CD4-positive, CD25-positive, alpha-beta regulatory T cell (primary cell): ENCODE data around the gene CERT1. TPM values are rescaled to one million over a fixed set of nuclear protein-coding genes. Genes with fewer than 3 reads are reported as not detected.
A peak's percentile ranks its signal among the peaks of the same experiment; 100 is the strongest.
"Not testable (repeated sequence)": the region's sequence is repeated elsewhere in the genome, so short reads cannot be mapped to it uniquely, and the experiment has no call there.

ENCODE experiments used
- ATAC-seq, 2 donors: fragments of 150-1000 bp; cut with Tn5 transposase; one replicate each; pipeline ENCODE4 v1.10.0; 2021; ENCODE audit warnings: low read depth in 2 of 2, moderate number of reproducible peaks in 2 of 2, moderate library complexity in 1 of 2
- DNase-seq, 3 donors: peaks; one replicate each; pipeline versions ENCODE4 v3.0.0 to v3.0.0-alpha.2; 2012 to 2022; ENCODE audit warnings: mixed read lengths in 1 of 3
- H3K27ac ChIP-seq: one replicate; pipeline ENCODE4 v1.7.0; 2013; ENCODE audit warnings: mild to moderate bottlenecking, low read length; ENCODE audit not compliant: insufficient read depth, poor library complexity, severe bottlenecking
- H3K27me3 ChIP-seq: one replicate; pipeline ENCODE4 v1.7.0; 2013; ENCODE audit warnings: low read length; ENCODE audit not compliant: control insufficient read depth, insufficient read depth
- H3K36me3 ChIP-seq: one replicate; pipeline ENCODE4 v1.7.0; 2013; ENCODE audit warnings: mild to moderate bottlenecking, low read length, moderate library complexity; ENCODE audit not compliant: control insufficient read depth, insufficient read depth
- H3K4me1 ChIP-seq: 2 replicates; pipeline ENCODE4 v1.7.0; 2013; ENCODE audit warnings: mild to moderate bottlenecking, low read length; ENCODE audit not compliant: insufficient read depth, control insufficient read depth, poor library complexity, severe bottlenecking
- H3K4me3 ChIP-seq: one replicate; pipeline ENCODE4 v1.7.0; 2013; ENCODE audit warnings: low read depth, mild to moderate bottlenecking, low read length, moderate library complexity
- H3K9me3 ChIP-seq, 2 experiments: 1 replicate in 1 of 2; 2 replicates in 1 of 2; pipeline ENCODE4 v1.7.0; 2013; ENCODE audit warnings: low read length in 2 of 2, mild to moderate bottlenecking in 1 of 2, moderate library complexity in 1 of 2; ENCODE audit not compliant: control insufficient read depth in 2 of 2
- H3K27ac Mint-ChIP-seq, 3 donors: one replicate each; pipeline ENCODE4 v1.8.0; 2020 to 2022; ENCODE audit warnings: mild to moderate bottlenecking in 3 of 3, mixed read lengths in 3 of 3, moderate library complexity in 2 of 3
- H3K27me3 Mint-ChIP-seq: one replicate; pipeline ENCODE4 v1.8.0; 2022; ENCODE audit warnings: mild to moderate bottlenecking, mixed read lengths
- H3K36me3 Mint-ChIP-seq: one replicate; pipeline ENCODE4 v1.8.0; 2020; ENCODE audit warnings: mixed read lengths
- H3K4me1 Mint-ChIP-seq, 4 donors: one replicate each; pipeline ENCODE4 v1.8.0; 2020 to 2022; ENCODE audit warnings: mixed read lengths in 4 of 4, mild to moderate bottlenecking in 1 of 4
- H3K4me3 Mint-ChIP-seq, 4 donors: one replicate each; pipeline ENCODE4 v1.8.0; 2020 to 2022; ENCODE audit warnings: mild to moderate bottlenecking in 4 of 4, mixed read lengths in 4 of 4, moderate library complexity in 3 of 4
- H3K9me3 Mint-ChIP-seq, 7 donors: one replicate each; pipeline ENCODE4 v1.8.0; 2020 to 2022; ENCODE audit warnings: mixed read lengths in 7 of 7, mild to moderate bottlenecking in 3 of 7, moderate library complexity in 2 of 7
- polyA plus RNA-seq, 4 donors: library from polyadenylated mRNA; unstranded; fragments of 300-500 nt; fragmentation: Illumina TruSeq; gene quantifications; one replicate each; pipeline ENCODE4 v1.2.3, GENCODE V29; 2021
- total RNA-seq: library from RNA; stranded (reverse); gene quantifications from one replicate; pipeline ENCODE4 v1.2.3, GENCODE V29; 2022

Gene CERT1
- total and polyA plus RNA-seq, 5 donors from 2014 or later = 19.4 to 49.9 (median 22.4) TPM

DNA sequence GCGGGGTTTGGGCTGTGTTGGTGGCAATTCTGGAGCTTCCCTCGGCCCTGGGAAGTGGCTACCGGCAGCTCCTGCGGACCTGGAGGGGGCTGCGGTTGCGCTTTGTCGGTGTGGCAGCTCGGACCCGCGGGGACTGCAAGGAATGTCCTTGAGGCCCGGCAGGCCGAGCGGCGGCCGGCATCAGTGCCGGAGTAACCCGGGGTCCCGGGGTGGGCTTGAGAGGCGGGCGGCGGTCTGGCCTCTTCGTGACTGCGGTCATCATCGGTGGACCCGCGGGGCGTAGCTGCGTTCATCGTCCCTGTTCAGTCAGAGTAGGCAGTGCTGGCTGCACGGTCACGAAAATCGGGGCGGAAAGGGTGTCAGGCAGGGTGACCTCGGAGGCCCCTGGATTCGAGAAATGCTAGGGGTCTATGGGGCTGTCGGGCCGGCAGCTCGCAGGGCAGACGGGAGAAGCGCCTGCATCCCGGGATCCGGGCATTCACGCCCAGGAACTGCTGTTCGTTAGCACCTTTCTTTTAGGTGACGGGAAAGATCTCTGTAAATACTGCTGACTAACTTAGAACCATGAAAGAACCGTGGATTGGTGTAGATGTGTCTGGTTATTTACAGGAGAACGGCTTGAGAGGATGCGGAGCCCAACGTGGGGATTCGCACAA lies 173.9 kb downstream of the CERT1 start:
- Mint-ChIP-seq H3K36me3 (no peaks in the 10 kb centered on the region), H3K27ac (no peak overlapping the region), H3K27me3 (no peaks in the 10 kb centered on the region), H3K4me3 (no peak overlapping the region), H3K4me1 (peaks cover 26 to 43% (median 28%) of the 10 kb centered on the region in 4 donors), H3K9me3 (no peaks in the 10 kb centered on the region)
- Histone ChIP-seq H3K27me3 (no peaks in the 10 kb centered on the region), H3K27ac (peak overlapping the region; percentile 82), H3K36me3 (peaks cover 3% of the 10 kb centered on the region), H3K4me3 (peak overlapping the region; percentile 89), H3K9me3 (no peaks in the 10 kb centered on the region), H3K4me1 (peaks cover 21% of the 10 kb centered on the region)
- ATAC-seq (no peak), DNase-seq (peak; percentile 12 to 50 (median 32))

GRCh38 chr5:75336615-75337336 lies 174.7 kb downstream of the CERT1 start, which contains the start of gene HMGCR:
HMGCR (plus strand) TSS chr5:75337220; CDS start chr5:75342606, 5,386 bp downstream.
- Histone ChIP-seq H3K36me3 (no peaks in the 10 kb centered on the region), H3K4me1 (peaks cover 21% of the 10 kb centered on the region), H3K27ac (peak within 1 kb of the TSS; percentile 82), H3K9me3 (no peaks in the 10 kb centered on the region), H3K27me3 (no peaks in the 10 kb centered on the region), H3K4me3 (peak within 1 kb of the TSS; percentile 92)
- H3K4me1 Mint-ChIP-seq = peaks cover 20 to 37% (median 24%) of the 10 kb centered on the region in 4 donors
- no peaks in the 10 kb centered on the region for H3K36me3 Mint-ChIP-seq
- H3K27ac Mint-ChIP-seq = no peak within 1 kb of the TSS
- ATAC-seq (peak; percentile 96 to 97), DNase-seq (peak; percentile 97 to 99 (median 97))
- H3K9me3 Mint-ChIP-seq = no peaks in the 10 kb centered on the region
- no peak within 1 kb of the TSS for H3K4me3 Mint-ChIP-seq
- no peaks in the 10 kb centered on the region for H3K27me3 Mint-ChIP-seq

DNA sequence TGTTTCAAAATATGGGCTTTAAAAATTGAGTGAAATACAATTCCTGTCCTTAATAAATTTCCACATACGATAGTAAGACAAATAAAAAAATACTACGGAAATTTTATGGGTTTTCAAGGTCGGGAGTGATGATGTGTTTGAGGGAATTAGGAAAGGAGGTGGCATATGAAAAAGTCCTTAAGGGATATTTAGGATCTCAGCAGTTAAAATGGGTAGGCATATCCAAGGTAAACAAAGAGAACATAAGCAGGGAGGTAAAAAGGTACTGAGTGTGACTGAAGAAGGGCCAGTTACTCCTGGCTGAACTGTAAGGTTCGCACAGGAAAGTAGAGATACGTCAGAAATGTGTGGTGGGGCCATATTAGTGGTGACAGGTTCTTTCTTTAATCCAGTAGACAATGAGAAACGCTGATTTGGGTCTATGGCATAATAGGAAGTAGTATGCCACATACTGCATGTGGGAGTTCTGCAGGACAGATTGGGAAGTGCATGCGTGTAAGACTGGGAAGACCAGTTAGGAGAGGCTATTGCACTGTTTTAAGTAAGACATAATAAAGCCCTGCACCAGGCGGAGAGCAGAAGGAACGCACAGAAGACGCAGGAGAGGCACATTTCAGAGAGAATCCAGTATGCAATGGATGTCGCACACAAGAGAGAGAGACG lies 175.3 kb downstream of the CERT1 start:
- H3K27me3 ChIP-seq = no peaks in the 10 kb centered on the region
- peaks cover 21% of the 10 kb centered on the region for H3K4me1 ChIP-seq
- H3K4me3 Mint-ChIP-seq = no peak overlapping the region
- no peak overlapping the region for H3K27ac Mint-ChIP-seq
- peak overlapping the region; percentile 82 for H3K27ac ChIP-seq
- peak overlapping the region; percentile 92 for H3K4me3 ChIP-seq
- ATAC-seq = no peak
- no peaks in the 10 kb centered on the region for H3K9me3 ChIP-seq
- DNase-seq = peak; percentile 5 to 58 (median 26)
- H3K36me3 Mint-ChIP-seq = no peaks in the 10 kb centered on the region
- H3K9me3 Mint-ChIP-seq = no peaks in the 10 kb centered on the region
- no peaks in the 10 kb centered on the region for H3K27me3 Mint-ChIP-seq
- no peaks in the 10 kb centered on the region for H3K36me3 ChIP-seq
- H3K4me1 Mint-ChIP-seq = peaks cover 13 to 30% (median 19%) of the 10 kb centered on the region in 4 donors

- Histone ChIP-seq H3K27ac (no peak overlapping the region), H3K9me3 (no peaks in the 10 kb centered on the region), H3K4me3 (no peak overlapping the region), H3K36me3 (no peaks in the 10 kb centered on the region), H3K27me3 (no peaks in the 10 kb centered on the region), H3K4me1 (peaks cover 21% of the 10 kb centered on the region)
- Mint-ChIP-seq H3K36me3 (no peaks in the 10 kb centered on the region), H3K4me1 (peaks cover 13 to 26% (median 18%) of the 10 kb centered on the region in 4 donors), H3K4me3 (peak overlapping the region in 1 of 4 donors; percentile 14), H3K27me3 (peaks cover 2% of the 10 kb centered on the region), H3K27ac (no peak overlapping the region), H3K9me3 (no peaks in the 10 kb centered on the region)
- ATAC-seq (no peak), DNase-seq (no peak)
Measured at GRCh38 chr5:75335486-75335885, 175.9 kb downstream of the CERT1 start.

- peak overlapping the region in 1 of 4 donors; percentile 37 for H3K4me3 Mint-ChIP-seq
- H3K9me3 ChIP-seq, H3K36me3 ChIP-seq, DNase-seq, H3K27ac Mint-ChIP-seq, ATAC-seq, H3K27me3 Mint-ChIP-seq, H3K4me3 ChIP-seq, H3K9me3 Mint-ChIP-seq, H3K27ac ChIP-seq, H3K27me3 ChIP-seq, H3K36me3 Mint-ChIP-seq: not testable (repeated sequence)
- H3K4me1 Mint-ChIP-seq = peaks cover 10 to 17% (median 14%) of the 10 kb centered on the region in 4 donors
- H3K4me1 ChIP-seq = peaks cover 21% of the 10 kb centered on the region
Measured at GRCh38 chr5:75334413-75334812, 177.0 kb downstream of the CERT1 start.

- H3K9me3 ChIP-seq, ATAC-seq, H3K27ac ChIP-seq, H3K27ac Mint-ChIP-seq, H3K36me3 Mint-ChIP-seq, H3K4me3 Mint-ChIP-seq, H3K36me3 ChIP-seq, DNase-seq, H3K27me3 ChIP-seq, H3K4me3 ChIP-seq, H3K9me3 Mint-ChIP-seq: not testable (repeated sequence)
- H3K27me3 Mint-ChIP-seq = peaks cover 13% of the 10 kb centered on the region
- H3K4me1 Mint-ChIP-seq = peaks cover 8 to 13% (median 11%) of the 10 kb centered on the region in 4 donors
- H3K4me1 ChIP-seq = peaks cover 21% of the 10 kb centered on the region
Measured at GRCh38 chr5:75333759-75334158, 177.7 kb downstream of the CERT1 start.

- Histone ChIP-seq H3K4me3 (no peak overlapping the region), H3K27ac (no peak overlapping the region), H3K27me3 (no peaks in the 10 kb centered on the region), H3K4me1 (peaks cover 5% of the 10 kb centered on the region), H3K9me3 (no peaks in the 10 kb centered on the region), H3K36me3 (no peaks in the 10 kb centered on the region)
- no peaks in the 10 kb centered on the region for H3K4me1 Mint-ChIP-seq
- no peak for DNase-seq
- H3K36me3 Mint-ChIP-seq = no peaks in the 10 kb centered on the region
- H3K27me3 Mint-ChIP-seq = peaks cover 19% of the 10 kb centered on the region
- no peak overlapping the region for H3K27ac Mint-ChIP-seq
- no peak for ATAC-seq
- H3K4me3 Mint-ChIP-seq = no peak overlapping the region
- no peaks in the 10 kb centered on the region for H3K9me3 Mint-ChIP-seq
Measured at GRCh38 chr5:75331095-75332090, 180.0 kb downstream of the CERT1 start.
